IMR-90 (cell line): Measurements from ENCODE around the gene FBXO40. TPM values are rescaled to one million over a fixed set of nuclear protein-coding genes. Genes with fewer than 3 reads are reported as not detected.

ENCODE experiments used
- ATAC-seq: fragments of 200-7000 bp; cut with Tn5 transposase; 2 replicates; pipeline ENCODE4 v1.9.1; 2020; ENCODE audit warnings: low read depth, mild to moderate bottlenecking, moderate library complexity
- BruUV-seq: library from RNA; stranded (reverse); fragments of 400-500 nt; replicated peaks from 2 replicates; lab custom pipeline; 2021; lab: Mats Ljungman, UMichigan
- CTCF ChIA-PET: fragments of 300-600 bp; formaldehyde crosslinking; extraction: SDS; loops from one replicate; lab custom pipeline; 2021; ENCODE audit warnings: antibody characterized with exemption; lab: Yijun Ruan, JAX
- POLR2A ChIA-PET: fragments of 300-600 bp; sonication (Branson Sonifier 250); formaldehyde crosslinking; loops from one replicate; lab custom pipeline; 2022; ENCODE audit warnings: antibody characterized with exemption; ENCODE audit not compliant: unreplicated experiment; lab: Charles Lee
- DNase-seq: peaks from one replicate; pipeline ENCODE4 v3.0.0; 2013
- H2AFZ ChIP-seq: replicated peaks from 2 replicates; pipeline ENCODE3; 2013; ENCODE audit warnings: low read length, mild to moderate bottlenecking; ENCODE audit not compliant: poor library complexity
- H2AK5ac ChIP-seq: 2 replicates; pipeline ENCODE4 v1.6.1; 2013; ENCODE audit warnings: low read depth, low read length, inconsistent platforms
- H2AK9ac ChIP-seq: replicated peaks from 2 replicates; pipeline ENCODE3; 2013; ENCODE audit warnings: mild to moderate bottlenecking, low read depth, low read length, moderate library complexity; ENCODE audit not compliant: poor library complexity
- H2BK120ac ChIP-seq: 2 replicates; pipeline ENCODE4 v1.6.1; 2013; ENCODE audit warnings: low read depth, low read length, inconsistent platforms
- H2BK15ac ChIP-seq: 3 replicates; pipeline ENCODE4 v1.6.1; 2013; ENCODE audit warnings: low read depth, low read length, inconsistent platforms
- H2BK20ac ChIP-seq: 2 replicates; pipeline ENCODE4 v1.6.1; 2013; ENCODE audit warnings: low read depth, mild to moderate bottlenecking, inconsistent platforms, low read length, moderate library complexity
- H2BK5ac ChIP-seq: 2 replicates; pipeline ENCODE4 v1.6.1; 2013; ENCODE audit warnings: mild to moderate bottlenecking, low read depth, low read length, inconsistent platforms; ENCODE audit not compliant: poor library complexity, severe bottlenecking
- H3K14ac ChIP-seq: replicated peaks from 2 replicates; pipeline ENCODE4 v1.6.1; 2013; ENCODE audit warnings: low read depth, low read length, inconsistent platforms
- H3K18ac ChIP-seq: 2 replicates; pipeline ENCODE4 v1.6.1; 2013; ENCODE audit warnings: low read depth, low read length, control low read depth
- H3K23ac ChIP-seq: 2 replicates; pipeline ENCODE4 v1.6.1; 2013; ENCODE audit warnings: low read depth, low read length, inconsistent platforms
- H3K27ac ChIP-seq: 2 replicates; pipeline ENCODE4 v1.5.1; 2013; ENCODE audit warnings: mild to moderate bottlenecking, control low read depth, low read length; ENCODE audit not compliant: insufficient read depth
- H3K27me3 ChIP-seq: 2 replicates; pipeline ENCODE4 v1.6.1; 2013; ENCODE audit warnings: low read length; ENCODE audit not compliant: control insufficient read depth, insufficient read depth
- H3K36me3 ChIP-seq: 2 replicates; pipeline ENCODE4 v1.6.1; 2013; ENCODE audit warnings: low read length, mixed read lengths; ENCODE audit not compliant: control insufficient read depth, insufficient read depth
- H3K4ac ChIP-seq: 2 replicates; pipeline ENCODE4 v1.6.1; 2013; ENCODE audit warnings: low read depth, low read length, inconsistent platforms
- H3K4me1 ChIP-seq: 2 replicates; pipeline ENCODE4 v1.6.1; 2013; ENCODE audit warnings: low read length, mixed read lengths; ENCODE audit not compliant: control insufficient read depth, insufficient read depth
- H3K4me2 ChIP-seq: 2 replicates; pipeline ENCODE4 v1.6.1; 2013; ENCODE audit warnings: low read depth, mild to moderate bottlenecking, control low read depth, low read length, moderate library complexity
- H3K4me3 ChIP-seq: 2 replicates; pipeline ENCODE4 v1.5.1; 2013; ENCODE audit warnings: low read depth, mild to moderate bottlenecking, control low read depth, low read length, moderate library complexity; ENCODE audit not compliant: insufficient read depth
- H3K56ac ChIP-seq: 2 replicates; pipeline ENCODE4 v1.6.1; 2013; ENCODE audit warnings: low read length, inconsistent platforms; ENCODE audit not compliant: insufficient read depth; ENCODE audit errors: extremely low read depth
- H3K79me1 ChIP-seq, 2 experiments: 2 replicates each; pipeline ENCODE4 v1.6.1; 2013; ENCODE audit warnings: low read length in 2 of 2, inconsistent platforms in 1 of 2, low read depth in 1 of 2
- H3K9ac ChIP-seq: 2 replicates; pipeline ENCODE4 v1.6.1; 2013; ENCODE audit warnings: low read depth, low read length, control low read depth
- H3K9me1 ChIP-seq: 2 replicates; pipeline ENCODE4 v1.6.1; 2013; ENCODE audit warnings: low read length, inconsistent platforms; ENCODE audit not compliant: insufficient read depth
- H3K9me3 ChIP-seq: 2 replicates; pipeline ENCODE4 v1.6.1; 2013; ENCODE audit warnings: low read length; ENCODE audit not compliant: control insufficient read depth, insufficient read depth
- H4K20me1 ChIP-seq: 2 replicates; pipeline ENCODE4 v1.6.1; 2013; ENCODE audit warnings: low read length, inconsistent platforms; ENCODE audit not compliant: insufficient read depth
- H4K5ac ChIP-seq: 2 replicates; pipeline ENCODE4 v1.6.1; 2013; ENCODE audit warnings: mild to moderate bottlenecking, low read depth, low read length, control low read depth
- H4K8ac ChIP-seq, 2 experiments: 2 replicates each; pipeline ENCODE4 v1.6.1; 2013; ENCODE audit warnings: low read depth in 2 of 2, low read length in 2 of 2, control low read depth in 1 of 2, inconsistent platforms in 1 of 2
- H4K91ac ChIP-seq: 2 replicates; pipeline ENCODE4 v1.6.1; 2013; ENCODE audit warnings: low read depth, low read length, inconsistent platforms; ENCODE audit not compliant: insufficient read depth
- BHLHE40 ChIP-seq: fragments of 150-350 bp; IDR thresholded peaks from 2 replicates; pipeline ENCODE4 v1.6.1; 2016; ENCODE audit warnings: mild to moderate bottlenecking, low read depth, low read length
- CEBPB ChIP-seq: IDR thresholded peaks from 2 replicates; pipeline ENCODE4 v1.6.1; 2012; ENCODE audit warnings: low read depth, low read length, improper control_type of control experiment
- CHD1 ChIP-seq: IDR thresholded peaks from 2 replicates; pipeline ENCODE4 v1.6.1; 2012; ENCODE audit warnings: low read depth, low read length, improper control_type of control experiment
- FOS ChIP-seq: fragments of 150-350 bp; IDR thresholded peaks from 2 replicates; pipeline ENCODE4 v1.6.1; 2016; ENCODE audit warnings: low read depth, low read length
- MAFK ChIP-seq: IDR thresholded peaks from 2 replicates; pipeline ENCODE4 v1.6.1; 2012; ENCODE audit warnings: low read depth, low read length, improper control_type of control experiment
- RFX5 ChIP-seq: IDR thresholded peaks from 2 replicates; pipeline ENCODE4 v1.8.0; 2012; ENCODE audit warnings: low read depth, mild to moderate bottlenecking, low read length, moderate library complexity
- SMC3 ChIP-seq: fragments of 150-350 bp; IDR thresholded peaks from 2 replicates; pipeline ENCODE4 v1.6.1; 2016; ENCODE audit warnings: low read depth, mild to moderate bottlenecking, antibody characterized with exemption, low read length, moderate library complexity
- WGBS, 2 experiments: methylation state at CpG; one replicate each; pipeline versions ENCODE4 v1.1.5 to v1.1.7; 2013; ENCODE audit warnings: missing lambda C conversion rate in 2 of 2; ENCODE audit not compliant: insufficient read length in 1 of 2; ENCODE audit errors: extremely low coverage in 2 of 2; 5-methylcytosine and 5-hydroxymethylcytosine counted together
- dilution Hi-C: fragments of 300-500 bp; cut with HindIII; formaldehyde crosslinking; loops from one replicate; pipeline ENCODE4 v1.14.3; 2018; ENCODE audit warnings: low sequenced_read_pairs; ENCODE audit not compliant: unreplicated experiment
- in situ Hi-C: fragments of 300-500 bp; cut with MboI; formaldehyde crosslinking; loops from 3 replicates; pipeline ENCODE4 v1.14.3; 2019; ENCODE audit warnings: low sequenced_read_pairs, inconsistent platforms, mixed read lengths
- intact Hi-C: fragments of 100-400 bp; cut with micrococcal nuclease; formaldehyde crosslinking; loops from 2 replicates; pipeline ENCODE4 v1.10.0; 2022
- polyA plus RNA-seq, 3 experiments: library from polyadenylated mRNA; depleted of rRNA; stranded (reverse); fragments of >200 nt; gene quantifications; 2 replicates each; pipeline ENCODE4 v1.2.3, GENCODE V29; 2012; ENCODE audit warnings: low replicate concordance in 1 of 3
- total RNA-seq: library from RNA; depleted of rRNA; stranded (reverse); fragments of >200 nt; gene quantifications from 2 replicates; pipeline ENCODE4 v1.2.3, GENCODE V29; 2012
- TF ChIP-seq, protein P1 (sequence below): fragments of 150-350 bp; IDR thresholded peaks from 2 replicates; pipeline ENCODE4 v1.6.1; 2017; ENCODE audit warnings: mild to moderate bottlenecking, antibody characterized with exemption, low read length, low read depth

The FBXO40 gene
- total and polyA plus RNA-seq, 2 of the 4 experiments (the other 2 are of a cell fraction) = not detected

- Histone ChIP-seq H3K14ac (no peak overlapping the region), H2BK120ac (no peak overlapping the region), H3K9me3 (no peaks in the 10 kb centered on the region), H2AFZ (no peak overlapping the region), H3K23ac (no peak overlapping the region), H3K9me1 (no peaks in the 10 kb centered on the region; the same call in 1 of the 2 replicates), H4K5ac (no peak overlapping the region), H4K91ac (no peak overlapping the region), H2BK5ac (no peak overlapping the region), H3K36me3 (peaks cover 40% of the 10 kb centered on the region), H2BK20ac (no peak overlapping the region), H3K18ac (no peak overlapping the region), H3K9ac (no peak overlapping the region), H2AK9ac (no peak overlapping the region), H3K27me3 (no peaks in the 10 kb centered on the region), H3K27ac (no peak overlapping the region), H2AK5ac (no peak overlapping the region), H3K79me1 (no peaks in the 10 kb centered on the region), H3K56ac (no peak overlapping the region), H4K20me1 (no peaks in the 10 kb centered on the region), H3K4me3 (no peak overlapping the region), H3K4ac (no peak overlapping the region), H3K4me2 (no peak overlapping the region), H4K8ac (no peak overlapping the region), H2BK15ac (no peak overlapping the region), H3K4me1 (no peaks in the 10 kb centered on the region)
- TF ChIP-seq CEBPB (no peak), CHD1 (no peak), MAFK (no peak), SMC3 (no peak), FOS (no peak), BHLHE40 (no peak), RFX5 (no peak)
- TF ChIP-seq, protein P1, sequence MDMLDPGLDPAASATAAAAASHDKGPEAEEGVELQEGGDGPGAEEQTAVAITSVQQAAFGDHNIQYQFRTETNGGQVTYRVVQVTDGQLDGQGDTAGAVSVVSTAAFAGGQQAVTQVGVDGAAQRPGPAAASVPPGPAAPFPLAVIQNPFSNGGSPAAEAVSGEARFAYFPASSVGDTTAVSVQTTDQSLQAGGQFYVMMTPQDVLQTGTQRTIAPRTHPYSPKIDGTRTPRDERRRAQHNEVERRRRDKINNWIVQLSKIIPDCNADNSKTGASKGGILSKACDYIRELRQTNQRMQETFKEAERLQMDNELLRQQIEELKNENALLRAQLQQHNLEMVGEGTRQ = no peak
- in situ Hi-C loops (no loop called here), dilution Hi-C loops (no loop called here), intact Hi-C loops (no loop called here)
- CTCF ChIA-PET = interaction anchor here (1.0 kb wide), 1 partner anchor 15 kb away, joined by 3 read pairs; no protein-coding TSS in a partner anchor
- no CpG with 5 or more reads among the region's 4 CpGs for WGBS, 2 experiments
- no TSS peak for BruUV-seq
- DNase-seq (no peak), ATAC-seq (no peak)
- POLR2A ChIA-PET = no interaction called here
These were observed 74.2 kb downstream of the FBXO40 start for GRCh38 chr3:121667333-121667732.
